RWPE1 (cell line): ENCODE data around the gene PKD1.

Experiments
- CTCF ChIA-PET: fragments of 350-600 bp; sonication (Branson Sonifier 250); formaldehyde crosslinking; extraction: SDS; loops from one replicate; lab custom pipeline; 2021; lab: Yijun Ruan, JAX
- POLR2A ChIA-PET: fragments of 400-600 bp; formaldehyde crosslinking; extraction: SDS; loops from one replicate; lab custom pipeline; 2020; ENCODE audit warnings: antibody characterized with exemption; ENCODE audit not compliant: low non-redundant PET; lab: Yijun Ruan, JAX
- DNase-seq: peaks from one replicate; pipeline ENCODE4 v3.0.0; 2012; ENCODE audit warnings: low spot score
- H3K27ac ChIP-seq: fragments of 450-650 bp; 2 replicates; pipeline ENCODE4 v1.5.1; 2017
- TF ChIP-seq, protein P1 (sequence below): fragments of 450-650 bp; conservative IDR thresholded peaks from 2 replicates; pipeline ENCODE4 v1.5.1; 2017; ENCODE audit warnings: low read depth, mild to moderate bottlenecking

The PKD1 gene

GRCh38 chr16:2042171-2042985 lies 93.3 kb downstream of the PKD1 start:
- POLR2A ChIA-PET, result no interaction called here
- CTCF ChIA-PET, result interaction anchor here (0.7 to 1.3 kb wide), 3 partner anchors 26 to 229 kb away, joined by 3 to 4 read pairs (median 3); no protein-coding TSS in a partner anchor
- DNase-seq, result no peak
- TF ChIP-seq, protein P1, sequence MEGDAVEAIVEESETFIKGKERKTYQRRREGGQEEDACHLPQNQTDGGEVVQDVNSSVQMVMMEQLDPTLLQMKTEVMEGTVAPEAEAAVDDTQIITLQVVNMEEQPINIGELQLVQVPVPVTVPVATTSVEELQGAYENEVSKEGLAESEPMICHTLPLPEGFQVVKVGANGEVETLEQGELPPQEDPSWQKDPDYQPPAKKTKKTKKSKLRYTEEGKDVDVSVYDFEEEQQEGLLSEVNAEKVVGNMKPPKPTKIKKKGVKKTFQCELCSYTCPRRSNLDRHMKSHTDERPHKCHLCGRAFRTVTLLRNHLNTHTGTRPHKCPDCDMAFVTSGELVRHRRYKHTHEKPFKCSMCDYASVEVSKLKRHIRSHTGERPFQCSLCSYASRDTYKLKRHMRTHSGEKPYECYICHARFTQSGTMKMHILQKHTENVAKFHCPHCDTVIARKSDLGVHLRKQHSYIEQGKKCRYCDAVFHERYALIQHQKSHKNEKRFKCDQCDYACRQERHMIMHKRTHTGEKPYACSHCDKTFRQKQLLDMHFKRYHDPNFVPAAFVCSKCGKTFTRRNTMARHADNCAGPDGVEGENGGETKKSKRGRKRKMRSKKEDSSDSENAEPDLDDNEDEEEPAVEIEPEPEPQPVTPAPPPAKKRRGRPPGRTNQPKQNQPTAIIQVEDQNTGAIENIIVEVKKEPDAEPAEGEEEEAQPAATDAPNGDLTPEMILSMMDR, result no peak
- H3K27ac ChIP-seq, result peak overlapping the region; percentile 78

DNA sequence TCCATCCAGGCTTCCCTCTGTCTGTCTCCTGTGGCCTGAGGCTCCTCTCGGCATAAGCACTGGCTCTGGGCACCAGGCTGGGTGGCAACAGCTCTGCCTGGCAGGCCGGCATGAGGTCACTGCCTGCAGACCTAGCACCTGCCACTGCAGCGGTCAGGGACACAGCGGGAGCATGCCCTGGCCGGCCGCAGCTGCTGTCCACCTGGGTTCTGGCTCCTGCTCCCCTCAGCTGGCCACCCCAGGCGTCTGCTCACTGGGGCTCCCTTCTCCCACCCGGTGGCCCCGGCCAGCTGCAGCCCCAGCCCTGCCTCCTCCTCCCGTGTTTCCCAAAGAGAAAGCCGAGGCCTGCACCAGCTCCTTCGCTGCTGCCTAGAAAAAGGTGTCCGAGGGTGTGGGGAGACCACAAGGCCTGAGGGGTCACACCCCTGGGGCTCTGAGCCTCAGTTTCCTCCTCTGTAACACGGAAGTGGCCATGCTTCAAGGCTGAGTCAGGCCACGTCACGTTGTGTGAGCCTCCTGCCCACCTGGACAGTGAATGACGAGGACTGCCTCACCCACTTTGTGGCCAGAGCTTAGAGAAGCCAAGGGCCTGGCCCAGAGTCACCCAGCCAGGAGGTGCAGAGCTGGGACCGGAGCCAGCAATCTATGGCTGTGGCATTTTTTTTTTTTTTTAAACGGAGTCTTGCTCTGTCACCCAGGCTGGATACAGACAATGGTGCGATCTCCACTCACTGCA lies 94.7 kb downstream of the PKD1 start:
- CTCF ChIA-PET, result interaction anchor here (0.6 to 1.3 kb wide), 3 partner anchors 9 to 25 kb away, joined by 3 to 4 read pairs (median 3); no protein-coding TSS in a partner anchor

GRCh38 chr16:2040041-2040786 lies 95.5 kb downstream of the PKD1 start:
- TF ChIP-seq, protein P1, result no peak
- POLR2A ChIA-PET, result interaction anchor here (0.5 to 1.2 kb wide), 4 partner anchors 12 to 1771 kb away, joined by 3 to 4 read pairs (median 3); partner anchors contain the start of gene RPS2
- CTCF ChIA-PET, result interaction anchor here (0.6 to 1.0 kb wide), 2 partner anchors 8 to 16 kb away, joined by 3 read pairs; no protein-coding TSS in a partner anchor
- H3K27ac ChIP-seq, result peak overlapping the region; percentile 78
- DNase-seq, result no peak

More for the DNA sequence above, 94.7 kb downstream of the PKD1 start:
- TF ChIP-seq, protein P1, result no peak
- POLR2A ChIA-PET, result interaction anchor here (0.6 to 1.2 kb wide), 4 partner anchors 57 to 1772 kb away, joined by 3 read pairs; partner anchors contain the start of genes GFER and RPS2
- H3K27ac ChIP-seq, result peak overlapping the region; percentile 78
- no peak for DNase-seq

DNA sequence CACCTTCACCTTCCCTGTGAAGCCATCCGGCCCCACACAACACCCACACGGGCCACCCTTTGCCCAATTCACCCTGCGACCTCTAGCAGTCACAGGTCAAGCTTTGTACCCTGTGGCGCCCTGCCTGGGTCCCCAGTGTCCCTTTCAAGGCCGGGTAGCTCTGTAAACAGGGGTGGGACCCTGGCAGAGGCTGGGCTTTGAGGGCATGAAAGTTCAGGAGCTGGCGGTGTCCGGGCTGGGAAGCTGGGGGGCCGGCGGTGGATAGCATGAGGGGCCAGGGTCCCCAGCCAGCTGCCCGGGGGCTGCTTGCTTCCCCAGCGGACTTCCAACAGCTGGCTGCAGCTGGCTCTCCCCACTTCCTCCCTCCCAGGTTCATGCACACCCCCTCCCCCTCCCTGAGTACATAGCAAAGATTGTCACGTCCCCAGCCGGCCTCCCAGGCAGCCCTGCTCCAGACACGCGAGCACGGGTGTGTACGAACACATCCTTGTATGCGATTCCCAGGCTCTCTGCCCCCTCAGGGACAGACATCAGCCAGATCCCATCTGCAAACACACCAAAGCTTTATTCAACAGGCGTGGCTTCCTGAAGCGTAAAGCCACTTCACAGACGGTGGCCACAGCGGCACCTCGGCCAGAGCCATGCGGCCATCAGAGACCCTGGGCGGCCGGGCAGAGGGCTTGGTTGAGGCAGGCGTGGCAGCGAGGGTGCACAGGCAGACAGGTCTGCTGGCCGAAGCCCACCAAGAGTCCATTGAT lies 96.2 kb downstream of the PKD1 start:
- TF ChIP-seq, protein P1, result no peak
- ChIA-PET POLR2A (interaction anchor here (0.5 to 0.9 kb wide), 2 partner anchors 12 to 16 kb away, joined by 3 to 4 read pairs; no protein-coding TSS in a partner anchor), CTCF (no interaction called here)
- peak overlapping the region; percentile 78 for H3K27ac ChIP-seq
- DNase-seq, result no peak
